ENCODE data around the gene BABAM2.

BABAM2 gene

GRCh38 chr2:27914041-27914804 is 23.7 kb downstream of the BABAM2 start:
- no peak for DNase-seq

DNA sequence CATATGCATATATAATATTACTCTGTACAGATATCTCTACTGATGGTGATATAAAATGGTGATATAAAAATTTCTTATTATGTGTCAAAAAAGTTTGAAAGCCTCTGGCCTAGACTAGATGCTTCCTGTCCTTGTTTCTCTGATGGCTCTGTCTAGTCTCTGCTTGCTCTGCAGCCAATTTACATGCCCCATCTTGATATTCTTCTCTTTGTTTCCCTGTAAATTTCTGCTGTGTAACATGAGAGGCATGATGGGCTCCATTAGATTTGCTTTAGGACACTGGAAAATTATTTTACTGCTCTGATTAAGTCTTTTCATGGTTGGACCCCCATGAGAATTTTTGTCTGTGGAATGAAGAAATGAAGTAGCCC is 24.3 kb downstream of the BABAM2 start:
- DNase-seq = no peak

DNA sequence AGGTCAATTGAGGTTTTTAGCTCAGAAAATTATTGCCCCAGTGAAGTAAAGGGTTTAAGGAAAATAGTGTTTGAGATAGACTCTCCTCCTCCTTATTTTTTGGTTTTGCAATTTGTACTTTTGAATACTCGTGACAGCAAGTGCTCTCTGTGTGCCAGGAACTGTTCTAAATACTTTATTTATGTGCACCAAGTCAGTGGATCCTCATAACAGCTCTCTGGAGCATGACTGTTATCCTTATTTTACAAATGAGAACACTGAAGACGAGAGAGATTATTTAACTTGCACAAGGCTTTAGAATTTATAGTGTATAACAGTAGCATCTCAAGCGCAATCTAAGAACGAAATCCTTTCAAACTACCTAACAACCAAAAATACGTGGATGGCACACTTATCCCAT is 24.7 kb downstream of the BABAM2 start:
- no peak for DNase-seq

DNA sequence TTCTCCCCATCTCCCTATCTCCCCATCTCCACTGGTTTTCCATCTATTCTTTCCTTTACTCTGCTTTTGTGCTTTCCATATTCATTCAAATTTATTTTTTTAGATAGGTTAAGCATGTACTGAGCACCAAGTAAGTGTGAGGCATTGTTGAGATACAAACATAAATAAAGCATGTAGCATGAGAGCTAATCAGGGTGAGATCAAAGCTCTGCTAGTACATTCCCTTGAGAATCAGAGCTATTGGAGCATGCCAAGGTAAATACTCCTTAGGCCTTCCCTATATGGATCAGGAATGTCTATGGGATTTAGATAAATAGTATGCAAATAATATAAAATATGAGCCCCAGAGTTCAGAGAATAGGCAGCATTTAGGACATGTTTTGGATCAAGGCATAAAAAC is 25.3 kb downstream of the BABAM2 start:
- DNase-seq = no peak

GRCh38 chr2:27916293-27916995 is 25.9 kb downstream of the BABAM2 start:
- DNase-seq = no peak

DNA sequence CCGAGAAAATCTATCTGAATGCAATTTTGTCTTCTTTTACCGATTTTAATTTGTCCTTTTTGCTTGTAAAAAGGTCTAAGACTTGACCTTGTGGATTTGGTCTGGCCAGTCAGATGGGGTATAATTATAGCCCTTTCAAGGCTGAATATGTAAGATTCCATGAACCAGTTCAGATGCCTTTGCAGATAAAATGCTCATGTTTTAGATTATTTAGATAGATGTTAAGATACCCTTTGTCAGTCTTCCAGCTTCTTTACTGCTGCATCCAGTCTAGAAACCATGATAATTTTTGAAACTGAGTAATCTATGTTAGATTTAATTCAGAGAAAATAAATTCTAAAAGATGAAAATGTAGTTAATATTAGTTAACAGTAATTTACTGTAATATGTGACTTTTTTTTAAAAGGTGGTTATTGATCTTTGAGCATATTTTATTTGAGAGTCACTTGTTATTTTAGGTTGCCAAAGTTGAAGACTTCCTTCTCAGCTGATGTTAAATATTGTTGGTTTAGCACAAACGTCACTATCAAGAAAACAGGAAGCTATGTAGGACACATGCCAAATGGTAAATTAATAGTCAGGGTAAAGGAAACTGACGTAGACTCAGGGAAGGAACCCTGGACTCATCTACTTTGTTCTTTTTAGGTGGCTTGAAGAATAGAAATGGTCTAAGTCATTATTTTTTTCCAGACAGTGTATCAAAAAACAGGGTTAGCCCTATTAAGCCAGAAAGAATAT is 29.8 kb downstream of the BABAM2 start:
- DNase-seq = no peak

DNA sequence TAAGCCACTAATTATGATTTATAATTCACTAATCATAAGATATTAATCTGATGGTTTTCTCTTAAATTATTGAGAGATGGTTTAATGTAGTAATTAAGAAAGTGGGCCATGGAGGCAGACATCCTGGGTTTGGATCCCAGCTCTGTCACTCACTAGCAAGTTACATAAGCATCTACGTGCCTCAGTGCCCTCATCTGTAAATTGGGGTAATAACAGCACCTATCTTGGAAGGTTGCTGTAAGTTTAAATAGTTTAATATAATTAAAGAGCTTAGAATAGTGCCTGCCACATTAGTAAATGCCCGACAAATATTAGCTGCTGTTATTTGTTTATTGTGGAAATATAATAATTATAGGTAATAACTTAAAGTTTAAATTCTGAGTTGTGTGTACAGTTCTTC is 30.9 kb downstream of the BABAM2 start:
- no peak for DNase-seq

DNA sequence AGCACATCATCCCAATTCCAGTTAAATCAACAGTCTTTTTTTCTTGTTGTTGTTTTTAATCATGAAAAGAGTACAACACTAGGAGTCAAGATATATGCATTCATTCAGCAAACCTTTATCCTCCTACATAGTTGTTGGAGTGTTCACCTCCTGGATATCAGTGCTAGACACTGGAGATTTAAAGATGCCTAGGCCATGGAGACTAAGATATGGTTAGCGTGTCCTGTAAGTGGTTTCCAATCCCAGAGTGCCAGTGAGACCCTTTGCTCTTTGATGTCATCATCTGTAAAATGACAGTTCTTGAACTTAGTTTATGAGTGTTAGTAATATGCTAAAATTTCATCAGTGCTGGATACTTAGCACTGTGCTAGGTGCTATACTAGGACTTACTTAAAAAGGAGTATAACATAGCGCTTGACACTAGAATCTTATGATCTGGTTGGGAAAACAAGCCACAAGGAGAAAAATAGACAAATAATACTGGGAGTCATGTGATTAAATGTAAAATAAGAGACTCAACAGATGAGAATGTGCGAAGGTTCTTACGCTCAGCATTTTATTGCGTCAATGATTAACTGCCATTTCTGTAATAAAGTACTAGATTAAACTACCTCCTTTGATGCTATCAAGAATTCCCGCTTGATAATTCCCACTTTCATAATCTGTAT is 31.5 kb downstream of the BABAM2 start:
- no peak for DNase-seq

- no peak for DNase-seq
These were observed 32.3 kb downstream of the BABAM2 start for GRCh38 chr2:27922842-27923241.

- no peak for DNase-seq
These were observed 35.4 kb downstream of the BABAM2 start for GRCh38 chr2:27925766-27926472.

- no peak for DNase-seq
These were observed 39.5 kb downstream of the BABAM2 start for GRCh38 chr2:27929916-27930486.

- no peak for DNase-seq
These were observed 40.9 kb downstream of the BABAM2 start for GRCh38 chr2:27931361-27931950.

DNA sequence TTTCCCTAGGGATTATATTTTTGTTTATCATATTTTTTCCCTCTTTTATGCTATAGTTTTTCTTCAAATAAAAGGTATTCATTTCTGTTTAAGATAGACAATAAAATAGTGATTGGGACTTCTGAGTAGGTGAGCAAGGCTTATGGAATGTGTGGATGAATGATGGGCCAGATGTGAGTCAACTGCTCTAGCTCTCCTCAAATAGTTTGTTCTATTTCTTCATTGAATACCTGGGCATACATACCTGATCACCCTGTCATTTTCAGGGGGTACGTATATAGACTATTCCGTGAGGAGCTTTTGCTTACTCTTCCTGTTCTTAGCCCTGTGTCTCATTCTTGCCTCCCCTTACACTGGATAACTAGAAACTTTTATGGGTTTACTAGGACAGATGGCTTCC is 41.9 kb downstream of the BABAM2 start:
- no peak for DNase-seq

DNA sequence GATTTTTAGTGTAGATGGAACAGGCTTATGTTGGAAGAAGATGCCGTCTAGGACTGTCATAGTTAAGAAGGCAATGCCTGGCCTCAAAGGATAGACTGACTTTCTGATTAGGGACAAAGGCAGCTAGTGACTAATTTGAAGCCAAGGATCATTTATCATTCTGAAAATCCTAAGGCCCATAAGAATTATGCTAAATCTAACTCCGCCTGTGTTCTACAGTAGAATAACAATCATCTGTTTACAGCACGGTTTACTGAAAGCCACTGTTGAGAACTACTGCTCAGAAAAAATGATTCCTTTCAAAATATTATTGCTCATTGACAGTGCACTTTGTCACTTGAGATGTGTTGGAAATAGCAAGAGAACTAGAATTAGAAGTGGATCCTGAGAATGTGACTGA is 44.5 kb downstream of the BABAM2 start:
- no peak for DNase-seq

DNA sequence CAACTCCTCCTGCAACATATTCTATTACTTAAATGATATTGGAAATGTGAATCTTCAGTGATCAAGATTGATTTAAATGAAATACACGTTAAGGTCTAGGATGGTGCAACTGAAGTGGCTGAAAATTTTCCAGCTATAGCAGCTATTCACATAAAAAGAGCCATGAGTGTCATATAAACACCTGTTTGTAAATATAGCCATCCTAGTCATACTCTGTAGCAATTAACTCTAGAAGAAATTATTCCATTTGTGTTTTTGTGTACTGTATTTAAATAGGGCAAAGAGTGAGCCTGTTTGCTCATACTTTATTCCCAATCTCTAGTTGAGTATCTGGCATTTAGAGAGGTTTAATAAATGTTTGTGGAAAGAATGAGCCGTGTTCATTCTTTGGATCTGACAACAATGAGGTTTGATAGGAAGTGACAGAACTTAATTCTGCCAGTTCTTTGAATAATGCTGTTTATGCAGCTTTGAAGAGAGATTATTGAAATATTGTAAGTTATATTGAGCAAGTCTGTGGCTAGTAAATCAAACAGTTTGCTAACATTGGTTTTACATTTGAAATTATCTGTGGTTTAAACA is 49.7 kb downstream of the BABAM2 start:
- DNase-seq = no peak

- no peak for DNase-seq
These were observed 50.5 kb downstream of the BABAM2 start for GRCh38 chr2:27940982-27941381.

DNA sequence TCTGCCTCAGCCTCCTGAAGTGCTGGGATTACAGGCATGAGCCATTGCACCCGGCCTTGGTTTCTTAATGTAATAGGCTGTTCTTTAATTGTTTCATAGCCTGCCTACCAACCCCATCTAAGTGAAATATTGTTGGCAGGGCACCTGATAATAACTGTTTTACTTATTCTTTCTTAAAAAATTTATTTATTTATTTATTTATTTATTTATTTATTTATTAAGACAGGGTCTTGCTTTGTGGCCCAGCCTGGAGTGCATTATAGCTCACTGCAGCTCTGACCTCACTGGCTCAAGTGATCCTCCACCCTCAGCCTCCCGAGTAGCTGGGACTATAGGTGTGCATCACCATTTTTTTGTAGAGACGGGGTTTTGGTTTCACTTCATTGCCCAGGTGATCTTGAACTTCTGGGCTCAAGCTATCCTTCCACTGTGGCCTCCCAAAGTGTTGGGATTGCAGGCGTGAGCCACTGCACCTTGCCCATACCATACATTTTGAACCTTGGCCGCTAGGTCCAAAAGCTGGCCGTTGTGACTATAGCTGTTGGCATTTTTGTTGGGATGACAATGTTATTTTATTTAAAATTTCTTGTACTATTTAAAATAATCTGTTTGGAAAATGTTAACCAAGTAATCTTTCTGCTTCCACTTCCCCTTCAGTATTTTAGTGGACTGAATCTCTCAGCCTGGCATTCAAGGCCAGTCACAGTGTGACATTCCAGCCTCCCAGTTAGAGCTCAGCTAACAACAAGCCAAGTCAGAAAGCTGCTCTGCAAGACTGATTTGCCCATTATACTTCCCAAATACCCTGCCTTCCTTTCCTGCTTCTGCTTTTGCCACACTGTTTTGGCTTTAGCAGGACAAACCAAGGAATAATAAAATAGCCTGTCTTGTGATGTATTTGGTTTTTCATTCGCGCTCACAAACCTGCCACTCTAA is 52.4 kb downstream of the BABAM2 start:
- no peak for DNase-seq

GRCh38 chr2:27946530-27947060 is 56.1 kb downstream of the BABAM2 start:
- DNase-seq = no peak

GRCh38 chr2:27952070-27952469 is 61.5 kb downstream of the BABAM2 start:
- no peak for DNase-seq

GRCh38 chr2:27953077-27953476 is 62.5 kb downstream of the BABAM2 start:
- no peak for DNase-seq
